Endothelial cell of hepatic sinusoid (primary cell): ENCODE results near the gene COA8.

ENCODE experiments used
- in situ Hi-C: cut with HindIII; loops from 2 replicates; pipeline ENCODE4 v1.10.0; 2017; ENCODE audit warnings: low sequenced_read_pairs

The COA8 gene

GRCh38 chr14:103562429-103563225 lies at the start of gene COA8, which contains the start of gene BAG5:
COA8 (plus strand) TSS chr14:103562960; CDS start chr14:103563002, 42 bp downstream.
BAG5 (minus strand) TSS chr14:103562657; CDS start chr14:103561164, 1,493 bp downstream.
- in situ Hi-C loops: no loop called here

- in situ Hi-C loops: loop anchor here (5.0 kb wide), 1 partner anchor 37 kb away; no protein-coding TSS in a partner anchor
These were observed 48.0 kb upstream of the COA8 start for GRCh38 chr14:103514596-103515421.

GRCh38 chr14:103516426-103517173 lies 46.2 kb upstream of the COA8 start:
- in situ Hi-C loops: no loop called here

- in situ Hi-C loops: no loop called here
These were observed 45.6 kb upstream of the COA8 start for GRCh38 chr14:103517174-103517566.

GRCh38 chr14:103517721-103518421 lies 44.9 kb upstream of the COA8 start:
- in situ Hi-C loops: no loop called here

- in situ Hi-C loops: no loop called here
These were observed 44.2 kb upstream of the COA8 start for GRCh38 chr14:103518422-103519042.

GRCh38 chr14:103519043-103519836 lies 43.5 kb upstream of the COA8 start:
- in situ Hi-C loops: no loop called here

GRCh38 chr14:103519837-103520212 lies 42.9 kb upstream of the COA8 start:
- in situ Hi-C loops: loop anchor here (5.0 kb wide), 2 partner anchors 43 to 72 kb away; no protein-coding TSS in a partner anchor

- in situ Hi-C loops: loop anchor here (5.0 kb wide), 2 partner anchors 43 to 72 kb away; no protein-coding TSS in a partner anchor
These were observed 42.5 kb upstream of the COA8 start for GRCh38 chr14:103520269-103520656.

GRCh38 chr14:103520657-103521437 lies 41.9 kb upstream of the COA8 start:
- in situ Hi-C loops: loop anchor here (5.0 kb wide), 2 partner anchors 44 to 71 kb away; no protein-coding TSS in a partner anchor

- in situ Hi-C loops: loop anchor here (5.0 kb wide), 2 partner anchors 44 to 71 kb away; no protein-coding TSS in a partner anchor
These were observed 41.3 kb upstream of the COA8 start for GRCh38 chr14:103521438-103521950.

- in situ Hi-C loops: loop anchor here (5.0 kb wide), 2 partner anchors 45 to 70 kb away; no protein-coding TSS in a partner anchor
These were observed 40.7 kb upstream of the COA8 start for GRCh38 chr14:103521951-103522563.

GRCh38 chr14:103522649-103523574 lies 39.8 kb upstream of the COA8 start, which contains the start of gene CKB:
CKB (minus strand) TSS chr14:103522830; CDS start chr14:103522493, 337 bp downstream.
- in situ Hi-C loops: loop anchor here (5.0 kb wide), 2 partner anchors 46 to 69 kb away; no protein-coding TSS in a partner anchor

GRCh38 chr14:103523575-103523954 lies 39.2 kb upstream of the COA8 start:
- in situ Hi-C loops: loop anchor here (5.0 kb wide), 2 partner anchors 46 to 69 kb away; no protein-coding TSS in a partner anchor

GRCh38 chr14:103524002-103524935 lies 38.5 kb upstream of the COA8 start:
- in situ Hi-C loops: loop anchor here (5.0 kb wide), 2 partner anchors 47 to 68 kb away; no protein-coding TSS in a partner anchor
